Breast epithelium (tissue), 3 donors: Measurements from ENCODE around the gene TMEM63C.

Experiments used
- CTCF ChIP-seq, 3 donors: fragments of 450-650 bp; IDR thresholded peaks; one replicate each; pipeline ENCODE4 v1.5.1; 2016 to 2017; ENCODE audit warnings: antibody characterized with exemption in 3 of 3, mild to moderate bottlenecking in 3 of 3, moderate library complexity in 3 of 3
- POLR2A ChIP-seq: fragments of 450-650 bp; IDR thresholded peaks from one replicate; pipeline ENCODE4 v1.6.1; 2016; ENCODE audit warnings: antibody characterized with exemption, mild to moderate bottlenecking, moderate library complexity

- TF ChIP-seq POLR2A, result no peak
- TF ChIP-seq CTCF (IDR thresholded peaks at IDR 0.05), result no peak
These were observed 26.5 kb upstream of the TMEM63C start for GRCh38 chr14:77155083-77155482.
